HG02642 (cell line): Measurements from ENCODE around the gene TRIM31.

Experiments
- ATAC-seq: cut with Tn5 transposase; IDR thresholded peaks from one replicate; pipeline ENCODE4 v1.9.1; 2021; ENCODE audit warnings: mild to moderate bottlenecking; ENCODE audit not compliant: unreplicated experiment, poor library complexity

Gene TRIM31

GRCh38 chr6:30113003-30113759, at the start of gene TRIM31:
Gene TRIM31, minus strand, starts transcription at chr6:30113090. Its CDS starts 285 bp downstream, at chr6:30112805.
- no peak for ATAC-seq

- no peak for ATAC-seq
Measured at GRCh38 chr6:30162265-30163089, 49.6 kb upstream of the TRIM31 start.

GRCh38 chr6:30160785-30161531, 48.1 kb upstream of the TRIM31 start, which contains the start of gene TRIM10:
Gene TRIM10, minus strand, starts transcription at chr6:30161211. Its CDS starts 353 bp downstream, at chr6:30160858.
- ATAC-seq = no peak

GRCh38 chr6:30160008-30160784, 47.3 kb upstream of the TRIM31 start:
- no peak for ATAC-seq

- ATAC-seq = no peak
Measured at GRCh38 chr6:30158475-30159040, 45.7 kb upstream of the TRIM31 start.

GRCh38 chr6:30157999-30158398, 45.1 kb upstream of the TRIM31 start:
- no peak for ATAC-seq

- no peak for ATAC-seq
Measured at GRCh38 chr6:30157581-30157980, 44.7 kb upstream of the TRIM31 start.

GRCh38 chr6:30156774-30157173, 43.9 kb upstream of the TRIM31 start:
- ATAC-seq = no peak

GRCh38 chr6:30156262-30156599, 43.3 kb upstream of the TRIM31 start:
- ATAC-seq = no peak

- ATAC-seq = no peak
Measured at GRCh38 chr6:30155520-30156261, 42.8 kb upstream of the TRIM31 start.

- ATAC-seq = no peak
Measured at GRCh38 chr6:30154709-30155519, 42.0 kb upstream of the TRIM31 start.

- ATAC-seq = no peak
Measured at GRCh38 chr6:30154061-30154460, 41.2 kb upstream of the TRIM31 start.

- no peak for ATAC-seq
Measured at GRCh38 chr6:30152910-30153610, 40.2 kb upstream of the TRIM31 start.

- no peak for ATAC-seq
Measured at GRCh38 chr6:30152016-30152673, 39.3 kb upstream of the TRIM31 start.

- no peak for ATAC-seq
Measured at GRCh38 chr6:30151580-30151979, 38.7 kb upstream of the TRIM31 start.

GRCh38 chr6:30150671-30151395, 37.9 kb upstream of the TRIM31 start:
- no peak for ATAC-seq
